GM23248 (cell line): ENCODE results near the gene GUCA2A. TPM values are rescaled to one million over a fixed set of nuclear protein-coding genes. Genes with fewer than 3 reads are reported as not detected.

Source experiments
- DNase-seq: peaks from one replicate; pipeline ENCODE4 v3.0.0-alpha.2; 2015
- H2AFZ ChIP-seq: fragments of 200-600 bp; sonication (generic); 2 replicates; pipeline ENCODE4 v1.6.1; 2016; ENCODE audit warnings: antibody characterized with exemption
- H3F3A ChIP-seq: fragments of 200-600 bp; sonication (generic); 2 replicates; pipeline ENCODE4 v1.6.1; 2016; ENCODE audit warnings: mild to moderate bottlenecking, antibody characterized with exemption, mixed run types; ENCODE audit not compliant: insufficient read depth
- H3K27ac ChIP-seq: fragments of 200-600 bp; sonication (generic); 2 replicates; pipeline ENCODE4 v1.5.1; 2016; ENCODE audit warnings: mild to moderate bottlenecking
- H3K27me3 ChIP-seq: fragments of 200-600 bp; sonication (generic); replicated peaks from 2 replicates; pipeline ENCODE4 v1.6.1; 2016; ENCODE audit warnings: mild to moderate bottlenecking; ENCODE audit not compliant: insufficient read depth
- H3K36me3 ChIP-seq: fragments of 200-600 bp; sonication (generic); 2 replicates; pipeline ENCODE4 v1.6.1; 2016; ENCODE audit warnings: low read depth, mild to moderate bottlenecking
- H3K4me1 ChIP-seq: fragments of 200-600 bp; sonication (generic); 2 replicates; pipeline ENCODE4 v1.6.1; 2016; ENCODE audit warnings: mild to moderate bottlenecking; ENCODE audit not compliant: insufficient read depth
- H3K4me2 ChIP-seq: fragments of 200-600 bp; sonication (generic); one replicate; pipeline ENCODE4 v1.6.1; 2016; ENCODE audit warnings: mild to moderate bottlenecking; ENCODE audit not compliant: unreplicated experiment
- H3K4me3 ChIP-seq: fragments of 200-600 bp; sonication (generic); 2 replicates; pipeline ENCODE4 v1.5.1; 2016; ENCODE audit warnings: mild to moderate bottlenecking
- H3K79me2 ChIP-seq: fragments of 200-600 bp; sonication (generic); 2 replicates; pipeline ENCODE4 v1.6.1; 2016; ENCODE audit warnings: mild to moderate bottlenecking; ENCODE audit not compliant: insufficient read depth
- H3K9ac ChIP-seq: fragments of 200-600 bp; sonication (generic); 2 replicates; pipeline ENCODE4 v1.6.1; 2016; ENCODE audit warnings: mild to moderate bottlenecking
- H3K9me2 ChIP-seq: fragments of 200-600 bp; sonication (generic); 2 replicates; pipeline ENCODE4 v1.6.1; 2016; ENCODE audit warnings: mixed run types, mild to moderate bottlenecking, moderate library complexity; ENCODE audit not compliant: insufficient read depth
- H3K9me3 ChIP-seq: fragments of 200-600 bp; sonication (generic); one replicate; pipeline ENCODE4 v1.6.1; 2017; ENCODE audit warnings: low read depth
- H4K20me1 ChIP-seq: fragments of 200-600 bp; sonication (generic); 2 replicates; pipeline ENCODE4 v1.6.0; 2016; ENCODE audit not compliant: insufficient read depth
- EZH2 ChIP-seq: fragments of 200-600 bp; sonication (generic); IDR thresholded peaks from 2 replicates; pipeline ENCODE4 v1.6.1; 2018; ENCODE audit warnings: antibody characterized with exemption, mild to moderate bottlenecking; ENCODE audit not compliant: insufficient read depth, poor library complexity, severe bottlenecking
- EZH2phosphoT487 ChIP-seq: fragments of 200-600 bp; sonication (generic); IDR thresholded peaks from 2 replicates; pipeline ENCODE4 v1.6.1; 2018; ENCODE audit warnings: antibody characterized with exemption, moderate library complexity, mild to moderate bottlenecking, low read depth; ENCODE audit not compliant: insufficient read depth
- WGBS, 2 experiments: methylation state at CpG; one replicate each; pipeline ENCODE4 v1.1.6; 2015 to 2017; ENCODE audit warnings: low lambda C conversion rate in 2 of 2, low coverage in 1 of 2; ENCODE audit errors: missing lambda C conversion rate in 2 of 2; 5-methylcytosine and 5-hydroxymethylcytosine counted together
- in situ Hi-C: fragments of 300-500 bp; cut with MboI; formaldehyde crosslinking; loops from 2 replicates; pipeline ENCODE4 v1.15.0; 2020
- polyA plus RNA-seq: library from polyadenylated mRNA; unstranded; fragments of >200 nt; fragmentation: Nextera tagmentation; extraction: Ambion mirVana; gene quantifications from 2 replicates; pipeline ENCODE4 v1.2.1, GENCODE V29; 2016
- total RNA-seq: library from RNA; depleted of rRNA; stranded (reverse); fragments of >200 nt; shearing (Covaris generic); gene quantifications from 2 replicates; pipeline ENCODE4 v1.2.3, GENCODE V29; 2014

The GUCA2A gene
- total and polyA plus RNA-seq, 2 experiments from 2014 or later: not detected

DNA sequence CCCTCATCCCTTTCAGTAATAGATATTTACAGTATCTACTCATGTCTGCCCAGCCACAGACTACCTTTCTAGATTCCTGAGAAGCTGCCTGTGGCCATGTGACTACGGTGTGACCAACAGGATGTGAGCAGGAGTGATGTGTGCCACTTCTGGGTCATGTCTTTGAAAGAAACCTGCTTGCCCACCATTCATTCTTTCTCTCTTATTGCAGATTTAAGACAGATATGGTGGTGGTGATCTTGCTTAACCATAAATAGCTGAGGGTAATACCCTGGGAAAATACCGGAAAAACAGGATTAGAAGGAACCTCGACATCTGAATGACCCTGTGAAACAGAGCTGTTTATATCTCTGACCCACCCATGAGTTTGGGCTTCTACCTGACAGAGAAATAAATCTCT lies 41.6 kb upstream of the GUCA2A start:
- Histone ChIP-seq H2AFZ (no peak overlapping the region), H3F3A (peaks cover 28% of the 10 kb centered on the region), H3K9me2 (peaks cover 4% of the 10 kb centered on the region; the same call in 1 of the 2 replicates), H3K79me2 (peaks cover 94% of the 10 kb centered on the region), H3K4me3 (no peak overlapping the region), H3K27ac (no peak overlapping the region), H3K4me2 (no peak overlapping the region), H4K20me1 (no peaks in the 10 kb centered on the region), H3K4me1 (peaks cover 21% of the 10 kb centered on the region), H3K9ac (no peak overlapping the region), H3K36me3 (peaks cover 12% of the 10 kb centered on the region), H3K27me3 (no peaks in the 10 kb centered on the region), H3K9me3 (no peaks in the 10 kb centered on the region)
- 81 to 89% methylated on average over 3 of the region's 3 CpGs for WGBS, 2 experiments
- in situ Hi-C loops: no loop called here
- DNase-seq: no peak
- no peak for TF ChIP-seq EZH2phosphoT487
- no peak for TF ChIP-seq EZH2

DNA sequence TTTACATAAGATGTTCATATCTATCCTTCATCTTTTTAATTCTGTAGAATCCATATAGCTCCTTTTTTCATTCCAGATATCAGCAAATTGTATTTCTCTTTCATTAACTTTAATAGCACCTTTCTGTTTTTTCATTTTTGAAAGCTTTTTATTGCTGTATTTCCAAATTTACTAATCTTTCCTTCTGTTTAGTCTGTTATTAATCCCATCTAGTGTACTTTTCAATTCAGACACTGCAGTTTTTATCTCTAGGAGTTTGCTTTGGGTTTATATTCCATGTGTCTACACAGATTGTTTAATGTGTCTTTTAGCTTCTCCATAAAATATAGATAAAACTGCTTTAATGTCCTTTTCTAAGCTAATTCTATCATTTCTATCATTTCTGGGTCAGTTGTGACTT lies 37.4 kb upstream of the GUCA2A start:
- no peak overlapping the region for H3K9ac ChIP-seq
- H3K79me2 ChIP-seq: peaks cover 69% of the 10 kb centered on the region
- peaks cover 33% of the 10 kb centered on the region for H3K36me3 ChIP-seq
- no peaks in the 10 kb centered on the region for H3F3A ChIP-seq
- H3K4me2 ChIP-seq: no peak overlapping the region
- H3K27me3 ChIP-seq: no peaks in the 10 kb centered on the region
- H2AFZ ChIP-seq: no peak overlapping the region
- no peaks in the 10 kb centered on the region for H3K9me2 ChIP-seq
- no peak for TF ChIP-seq EZH2phosphoT487
- TF ChIP-seq EZH2: no peak
- H3K9me3 ChIP-seq: no peaks in the 10 kb centered on the region
- no peaks in the 10 kb centered on the region for H4K20me1 ChIP-seq
- H3K4me1 ChIP-seq: no peaks in the 10 kb centered on the region
- H3K4me3 ChIP-seq: no peak overlapping the region
- in situ Hi-C loops: no loop called here
- no peak overlapping the region for H3K27ac ChIP-seq
- no peak for DNase-seq

DNA sequence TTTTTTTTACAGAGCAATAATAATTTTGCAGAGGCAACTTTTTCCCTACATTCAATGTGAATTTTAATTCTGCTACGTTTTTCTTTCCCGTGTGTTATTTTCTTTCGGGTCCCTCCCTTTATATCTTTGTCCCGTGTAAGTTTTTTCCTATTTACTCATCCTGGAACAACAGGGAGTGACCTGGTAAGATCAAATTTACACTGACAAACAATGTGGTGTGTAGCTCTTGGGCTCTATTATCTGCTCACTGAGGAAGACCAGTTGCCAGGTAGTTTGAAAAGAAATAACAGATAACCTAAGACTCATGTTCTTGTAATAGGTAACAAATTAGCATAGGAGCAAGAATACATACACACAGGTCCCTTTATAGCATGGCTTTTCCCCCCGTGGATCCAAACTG lies 33.7 kb upstream of the GUCA2A start:
- Histone ChIP-seq H3K36me3 (peaks cover 36% of the 10 kb centered on the region), H3K27ac (no peak overlapping the region), H3K4me2 (no peak overlapping the region), H3F3A (no peaks in the 10 kb centered on the region), H3K79me2 (peaks cover 43% of the 10 kb centered on the region), H3K27me3 (no peaks in the 10 kb centered on the region), H3K9me2 (no peaks in the 10 kb centered on the region), H3K9me3 (no peaks in the 10 kb centered on the region), H4K20me1 (no peaks in the 10 kb centered on the region), H3K4me3 (no peak overlapping the region), H2AFZ (no peak overlapping the region), H3K9ac (no peak overlapping the region), H3K4me1 (no peaks in the 10 kb centered on the region)
- in situ Hi-C loops: no loop called here
- WGBS, 2 experiments: 96 to 99% methylated on average over 5 of the region's 5 CpGs
- no peak for DNase-seq
- TF ChIP-seq EZH2phosphoT487 (no peak), EZH2 (no peak)

DNA sequence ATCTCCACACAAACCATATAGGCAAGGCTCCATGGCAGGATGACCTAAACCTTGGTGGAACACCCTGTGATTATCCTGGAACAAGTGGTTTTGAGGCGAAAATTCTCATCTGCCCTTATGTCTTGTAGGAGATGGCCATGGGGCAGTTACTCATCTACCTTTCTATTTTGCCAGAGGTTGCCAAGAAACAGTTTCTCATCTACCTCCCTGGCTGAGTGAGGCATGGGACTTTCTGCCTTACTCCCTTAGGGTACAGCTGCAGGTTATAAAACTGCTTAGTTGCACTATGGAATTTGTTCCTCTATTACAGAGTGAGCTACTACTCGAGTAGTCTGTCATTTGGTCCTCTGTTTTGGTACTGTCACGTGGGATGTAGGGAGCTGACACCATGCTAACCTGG lies 31.3 kb upstream of the GUCA2A start:
- DNase-seq: no peak
- Histone ChIP-seq H3K9me3 (no peaks in the 10 kb centered on the region), H3F3A (no peaks in the 10 kb centered on the region), H3K4me2 (no peak overlapping the region), H3K27ac (no peak overlapping the region), H3K4me3 (no peak overlapping the region), H3K36me3 (peaks cover 25% of the 10 kb centered on the region), H3K9ac (no peak overlapping the region), H3K79me2 (peaks cover 25% of the 10 kb centered on the region; the same call in 1 of the 2 replicates), H4K20me1 (no peaks in the 10 kb centered on the region), H3K9me2 (no peaks in the 10 kb centered on the region), H3K4me1 (no peaks in the 10 kb centered on the region), H2AFZ (no peak overlapping the region), H3K27me3 (no peaks in the 10 kb centered on the region)
- in situ Hi-C loops: no loop called here
- 98 to 99% methylated on average over 3 of the region's 3 CpGs for WGBS, 2 experiments
- TF ChIP-seq EZH2 (no peak), EZH2phosphoT487 (no peak)

DNA sequence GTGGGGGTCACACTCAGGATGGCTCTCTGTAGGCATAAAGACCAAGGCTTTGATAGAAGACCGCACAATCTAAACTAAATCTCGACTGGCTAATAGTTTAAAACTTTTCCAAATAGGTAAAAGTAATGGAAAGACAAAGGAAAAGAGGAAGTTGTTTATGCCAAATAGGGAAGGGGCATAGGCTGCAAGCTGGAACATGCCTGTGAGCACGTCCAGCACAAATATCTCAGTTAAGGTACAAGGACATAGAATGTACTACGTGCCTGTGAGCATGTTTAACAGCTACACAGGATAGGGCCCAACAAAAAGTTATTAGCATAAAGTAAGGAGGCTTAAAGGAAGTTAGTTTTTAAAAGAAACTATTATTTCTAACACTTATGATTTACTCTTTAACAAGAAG lies 27.6 kb upstream of the GUCA2A start:
- H3K79me2 ChIP-seq: peaks cover 14% of the 10 kb centered on the region; the same call in 1 of the 2 replicates
- H3K9ac ChIP-seq: no peak overlapping the region
- H2AFZ ChIP-seq: no peak overlapping the region
- no peaks in the 10 kb centered on the region for H3K27me3 ChIP-seq
- H3K9me3 ChIP-seq: no peaks in the 10 kb centered on the region
- H3K27ac ChIP-seq: no peak overlapping the region
- no peaks in the 10 kb centered on the region for H3K4me1 ChIP-seq
- TF ChIP-seq EZH2phosphoT487 (no peak), EZH2 (no peak)
- H3K4me2 ChIP-seq: no peak overlapping the region
- in situ Hi-C loops: no loop called here
- WGBS, 2 experiments: 89 to 91% methylated on average over 4 of the region's 4 CpGs
- no peak for DNase-seq
- peaks cover 39% of the 10 kb centered on the region for H3K36me3 ChIP-seq
- H3K9me2 ChIP-seq: no peaks in the 10 kb centered on the region
- H4K20me1 ChIP-seq: no peaks in the 10 kb centered on the region
- H3K4me3 ChIP-seq: no peak overlapping the region
- peaks cover 10% of the 10 kb centered on the region for H3F3A ChIP-seq
